Natural killer cell (primary cell): ENCODE measurements around the gene CSAD. TPM values are rescaled to one million over a fixed set of nuclear protein-coding genes. Genes with fewer than 3 reads are reported as not detected.

Experiments
- ATAC-seq, 3 donors: fragments of 150-1000 bp in 2 of 3; fragments of 200-7000 bp in 1 of 3; cut with Tn5 transposase; 1 replicate in 1 of 3; 2 replicates in 2 of 3; pipeline ENCODE4 v1.10.0; 2021; ENCODE audit warnings: mild to moderate bottlenecking in 2 of 3, moderate library complexity in 2 of 3
- DNase-seq, 2 donors: peaks; one replicate each; pipeline versions ENCODE4 v3.0.0 to v3.0.0-alpha.2; 2013 to 2021; ENCODE audit warnings: mixed read lengths in 1 of 2
- H3K27ac ChIP-seq: one replicate; pipeline ENCODE4 v1.5.1; 2013; ENCODE audit warnings: mild to moderate bottlenecking, low read length
- H3K27me3 ChIP-seq: one replicate; pipeline ENCODE4 v1.6.1; 2013; ENCODE audit warnings: low read length; ENCODE audit not compliant: control insufficient read depth, insufficient read depth
- H3K36me3 ChIP-seq: one replicate; pipeline ENCODE4 v1.6.1; 2013; ENCODE audit warnings: low read length; ENCODE audit not compliant: control insufficient read depth, insufficient read depth
- H3K4me1 ChIP-seq: one replicate; pipeline ENCODE4 v1.6.1; 2013; ENCODE audit warnings: low read length; ENCODE audit not compliant: control insufficient read depth, insufficient read depth
- H3K4me3 ChIP-seq: one replicate; pipeline ENCODE4 v1.5.1; 2013; ENCODE audit warnings: low read length
- H3K9me3 ChIP-seq: one replicate; pipeline ENCODE4 v1.6.1; 2013; ENCODE audit warnings: low read length; ENCODE audit not compliant: control insufficient read depth, insufficient read depth
- H3K27ac Mint-ChIP-seq, 2 donors: one replicate each; pipeline ENCODE4 v1.8.0; 2022; ENCODE audit warnings: mild to moderate bottlenecking in 2 of 2, mixed read lengths in 2 of 2, moderate library complexity in 1 of 2
- H3K27me3 Mint-ChIP-seq, 2 donors: one replicate each; pipeline ENCODE4 v1.8.0; 2022; ENCODE audit warnings: low read depth in 2 of 2, mixed read lengths in 2 of 2
- H3K36me3 Mint-ChIP-seq: one replicate; pipeline ENCODE4 v1.8.0; 2022; ENCODE audit warnings: mixed read lengths
- H3K4me1 Mint-ChIP-seq, 2 donors: one replicate each; pipeline ENCODE4 v1.8.0; 2022; ENCODE audit warnings: mixed read lengths in 2 of 2
- H3K4me3 Mint-ChIP-seq: one replicate; pipeline ENCODE4 v1.8.0; 2022; ENCODE audit warnings: mild to moderate bottlenecking, moderate library complexity, mixed read lengths
- H3K9me3 Mint-ChIP-seq, 2 donors: one replicate each; pipeline ENCODE4 v1.8.0; 2022; ENCODE audit warnings: mixed read lengths in 2 of 2
- CTCF ChIP-seq: fragments of 200-600 bp; IDR thresholded peaks from one replicate; pipeline ENCODE4 v1.8.0; 2022; ENCODE audit warnings: antibody characterized with exemption
- WGBS: methylation state at CpG from one replicate; pipeline ENCODE4 v1.1.7; 2013; ENCODE audit warnings: missing lambda C conversion rate; ENCODE audit not compliant: insufficient coverage; 5-methylcytosine and 5-hydroxymethylcytosine counted together
- intact Hi-C: fragments of 100-400 bp; cut with micrococcal nuclease; formaldehyde crosslinking; loops from one replicate; pipeline ENCODE4 v1.14.2; 2022
- total RNA-seq, 4 donors: library from RNA; stranded (reverse); fragments of 120-200 nt in 1 of 4; gene quantifications; one replicate each; pipeline versions ENCODE4 v1.2.3 to v1.2.4, GENCODE V29; 2013 to 2022

CSAD gene
- total RNA-seq, 3 donors from 2014 or later (not counting 1 experiment from before 2014, with no cell fraction given) = 50.8 to 54.4 (median 53.0) TPM

GRCh38 chr12:53127169-53127568, 53.6 kb downstream of the CSAD start:
- Histone ChIP-seq H3K9me3 (no peaks in the 10 kb centered on the region), H3K27me3 (no peaks in the 10 kb centered on the region), H3K27ac (no peak overlapping the region), H3K36me3 (no peaks in the 10 kb centered on the region), H3K4me3 (no peak overlapping the region), H3K4me1 (no peaks in the 10 kb centered on the region)
- ATAC-seq = no peak
- WGBS = no CpG with 5 or more reads among the region's 1 CpG
- DNase-seq = no peak
- no peak overlapping the region for H3K27ac Mint-ChIP-seq
- H3K27me3 Mint-ChIP-seq = peaks cover 0 to 14% of the 10 kb centered on the region in 2 donors
- no peaks in the 10 kb centered on the region for H3K9me3 Mint-ChIP-seq
- no peaks in the 10 kb centered on the region for H3K36me3 Mint-ChIP-seq
- H3K4me3 Mint-ChIP-seq = no peak overlapping the region
- no peak for TF ChIP-seq CTCF
- intact Hi-C loops = no loop called here
- H3K4me1 Mint-ChIP-seq = no peaks in the 10 kb centered on the region

GRCh38 chr12:53124352-53124723, 56.4 kb downstream of the CSAD start:
- no peak for ATAC-seq
- Mint-ChIP-seq H3K27ac (no peak overlapping the region), H3K27me3 (peaks cover 0 to 10% of the 10 kb centered on the region in 2 donors), H3K4me1 (no peaks in the 10 kb centered on the region), H3K9me3 (no peaks in the 10 kb centered on the region), H3K36me3 (no peaks in the 10 kb centered on the region), H3K4me3 (no peak overlapping the region)
- no peak for TF ChIP-seq CTCF
- intact Hi-C loops = no loop called here
- Histone ChIP-seq H3K4me1 (no peaks in the 10 kb centered on the region), H3K27me3 (no peaks in the 10 kb centered on the region), H3K27ac (no peak overlapping the region), H3K9me3 (no peaks in the 10 kb centered on the region), H3K36me3 (no peaks in the 10 kb centered on the region), H3K4me3 (no peak overlapping the region)
- DNase-seq = no peak

- no peak overlapping the region for H3K27ac Mint-ChIP-seq
- no peaks in the 10 kb centered on the region for H3K9me3 ChIP-seq
- H3K27me3 ChIP-seq = no peaks in the 10 kb centered on the region
- no peak for TF ChIP-seq CTCF
- intact Hi-C loops = no loop called here
- DNase-seq = no peak
- no peak overlapping the region for H3K4me3 ChIP-seq
- ATAC-seq = no peak
- H3K27ac ChIP-seq = no peak overlapping the region
- H3K27me3 Mint-ChIP-seq = peaks cover 0 to 10% of the 10 kb centered on the region in 2 donors
- 90% methylated on average over 16 of the region's 16 CpGs for whole genome bisulfite sequencing
- H3K36me3 ChIP-seq = no peaks in the 10 kb centered on the region
- H3K9me3 Mint-ChIP-seq = no peaks in the 10 kb centered on the region
- H3K36me3 Mint-ChIP-seq = no peaks in the 10 kb centered on the region
- no peaks in the 10 kb centered on the region for H3K4me1 ChIP-seq
- H3K4me1 Mint-ChIP-seq = no peaks in the 10 kb centered on the region
- H3K4me3 Mint-ChIP-seq = no peak overlapping the region
Measured at GRCh38 chr12:53123578-53124351, 57.0 kb downstream of the CSAD start.

- DNase-seq (no peak), ATAC-seq (no peak)
- WGBS = 95% methylated on average over 6 of the region's 10 CpGs
- Histone ChIP-seq H3K27ac (no peak overlapping the region), H3K27me3 (no peaks in the 10 kb centered on the region), H3K4me1 (no peaks in the 10 kb centered on the region), H3K9me3 (no peaks in the 10 kb centered on the region), H3K4me3 (no peak overlapping the region), H3K36me3 (no peaks in the 10 kb centered on the region)
- no peak overlapping the region for H3K4me3 Mint-ChIP-seq
- peaks cover 0 to 7% of the 10 kb centered on the region in 2 donors for H3K27me3 Mint-ChIP-seq
- intact Hi-C loops = no loop called here
- TF ChIP-seq CTCF = no peak
- H3K4me1 Mint-ChIP-seq = no peaks in the 10 kb centered on the region
- no peaks in the 10 kb centered on the region for H3K36me3 Mint-ChIP-seq
- no peak overlapping the region for H3K27ac Mint-ChIP-seq
- H3K9me3 Mint-ChIP-seq = no peaks in the 10 kb centered on the region
Measured at GRCh38 chr12:53122961-53123468, 57.7 kb downstream of the CSAD start.
